H1 (cell line): ENCODE results near the gene POU6F2. TPM values are rescaled to one million over a fixed set of nuclear protein-coding genes. Genes with fewer than 3 reads are reported as not detected.

ENCODE experiments used
- CTCF ChIA-PET: fragments of 300-600 bp; sonication (Branson Sonifier 250); formaldehyde crosslinking; loops from one replicate; lab custom pipeline; 2021; ENCODE audit not compliant: partially characterized antibody; lab: Charles Lee
- POLR2A ChIA-PET: fragments of 300-600 bp; sonication (Branson Sonifier 250); formaldehyde crosslinking; loops from one replicate; lab custom pipeline; 2021; ENCODE audit warnings: inconsistent platforms; ENCODE audit not compliant: partially characterized antibody; lab: Charles Lee
- DNase-seq, 2 experiments: peaks; one replicate each; pipeline versions ENCODE4 v3.0.0 to v3.0.0-alpha.2; 2010 to 2022; ENCODE audit warnings: low spot score in 2 of 2, low read depth in 1 of 2, mixed read lengths in 1 of 2
- FAIRE-seq: peaks from 2 replicates; lab custom pipeline; 2011; peaks lifted over from hg19 to GRCh38; lab: Jason Lieb, UNC
- H2AFZ ChIP-seq: 2 replicates; pipeline ENCODE4 v1.8.1; 2012; ENCODE audit warnings: low read length, inconsistent platforms
- H2AK5ac ChIP-seq: 2 replicates; pipeline ENCODE4 v1.6.1; 2013; ENCODE audit warnings: low read depth, low read length
- H2BK120ac ChIP-seq: replicated peaks from 2 replicates; pipeline ENCODE3; 2013; ENCODE audit warnings: low read depth, low read length, inconsistent platforms
- H2BK12ac ChIP-seq: 2 replicates; pipeline ENCODE4 v1.6.1; 2013; ENCODE audit warnings: low read depth, low read length
- H2BK15ac ChIP-seq: 2 replicates; pipeline ENCODE4 v1.6.1; 2013; ENCODE audit warnings: low read length
- H2BK20ac ChIP-seq: 2 replicates; pipeline ENCODE4 v1.6.1; 2013; ENCODE audit warnings: low read length
- H2BK5ac ChIP-seq: 2 replicates; pipeline ENCODE4 v1.6.1; 2013; ENCODE audit warnings: low read depth, low read length
- H3K14ac ChIP-seq: 2 replicates; pipeline ENCODE4 v1.6.1; 2013; ENCODE audit warnings: inconsistent platforms; ENCODE audit not compliant: insufficient read length
- H3K18ac ChIP-seq: 2 replicates; pipeline ENCODE4 v1.6.1; 2013; ENCODE audit warnings: low read length; ENCODE audit errors: extremely low read depth
- H3K23ac ChIP-seq: 2 replicates; pipeline ENCODE4 v1.6.1; 2013; ENCODE audit warnings: inconsistent platforms; ENCODE audit not compliant: insufficient read length
- H3K23me2 ChIP-seq: 2 replicates; pipeline ENCODE4 v1.6.1; 2013; ENCODE audit warnings: low read depth, low read length
- H3K27ac ChIP-seq: 2 replicates; pipeline ENCODE4 v1.6.1; 2011; ENCODE audit warnings: low read depth, low read length, inconsistent platforms
- H3K27me3 ChIP-seq, 4 experiments: replicated peaks in 1 of 4; 1 replicate in 1 of 4; 2 replicates in 3 of 4; pipeline versions ENCODE4 v1.6.1 to v1.8.1; 2011 to 2013; ENCODE audit warnings: low read length in 3 of 4, mild to moderate bottlenecking in 3 of 4, inconsistent platforms in 2 of 4, mixed read lengths in 2 of 4, moderate library complexity in 1 of 4; ENCODE audit not compliant: control insufficient read depth in 3 of 4, insufficient read depth in 3 of 4; ENCODE audit errors: extremely low read depth in 1 of 4
- H3K36me3 ChIP-seq, 4 experiments: 2 replicates each; pipeline versions ENCODE4 v1.6.1 to v1.8.1; 2011 to 2013; ENCODE audit warnings: mild to moderate bottlenecking in 4 of 4, low read length in 3 of 4, moderate library complexity in 2 of 4, control low read depth in 1 of 4, inconsistent platforms in 1 of 4; ENCODE audit not compliant: insufficient read depth in 4 of 4, control insufficient read depth in 2 of 4
- H3K4ac ChIP-seq: replicated peaks from 2 replicates; pipeline ENCODE3; 2013; ENCODE audit warnings: low read length, low read depth, mixed read lengths, inconsistent platforms; ENCODE audit not compliant: insufficient read length
- H3K4me1 ChIP-seq, 4 experiments: replicated peaks in 1 of 4; 1 replicate in 1 of 4; 2 replicates in 3 of 4; pipeline versions ENCODE4 v1.6.1 to v1.8.1; 2011 to 2013; ENCODE audit warnings: low read length in 3 of 4, inconsistent platforms in 2 of 4, mixed read lengths in 1 of 4; ENCODE audit not compliant: insufficient read depth in 4 of 4, control insufficient read depth in 3 of 4
- H3K4me2 ChIP-seq, 2 experiments: 2 replicates each; pipeline versions ENCODE4 v1.6.1 to v1.8.1; 2011 to 2013; ENCODE audit warnings: low read depth in 2 of 2, low read length in 2 of 2, control low read depth in 1 of 2, inconsistent platforms in 1 of 2, mild to moderate bottlenecking in 1 of 2; ENCODE audit not compliant: insufficient read depth in 1 of 2
- H3K4me3 ChIP-seq, 4 experiments: fragments of 200-600, 300-600 bp in 1 of 4; sonication (generic), shearing (Covaris generic), sonication (Bioruptor Twin) in 1 of 4; 2 replicates each; pipeline versions ENCODE4 v1.5.1 to v1.8.1; 2011 to 2016; ENCODE audit warnings: low read length in 4 of 4, low read depth in 3 of 4, control low read depth in 2 of 4, inconsistent platforms in 2 of 4, mild to moderate bottlenecking in 2 of 4, mixed read lengths in 1 of 4, moderate library complexity in 1 of 4; ENCODE audit not compliant: insufficient read depth in 2 of 4; ENCODE audit errors: extremely low read depth in 1 of 4
- H3K56ac ChIP-seq: replicated peaks from 2 replicates; pipeline ENCODE3; 2013; ENCODE audit warnings: low read depth, mild to moderate bottlenecking, mixed read lengths, low read length, inconsistent platforms; ENCODE audit not compliant: insufficient read length
- H3K79me1 ChIP-seq: 2 replicates; pipeline ENCODE4 v1.6.1; 2013; ENCODE audit warnings: low read depth, low read length, control low read depth
- H3K79me2 ChIP-seq, 2 experiments: 2 replicates each; pipeline versions ENCODE4 v1.6.1 to v1.8.1; 2012 to 2013; ENCODE audit warnings: low read length in 2 of 2, mild to moderate bottlenecking in 2 of 2, inconsistent platforms in 1 of 2; ENCODE audit not compliant: insufficient read depth in 2 of 2, control insufficient read depth in 1 of 2
- H3K9ac ChIP-seq, 4 experiments: replicated peaks in 1 of 4; 1 replicate in 1 of 4; 2 replicates in 3 of 4; pipeline versions ENCODE4 v1.6.1 to v1.8.1; 2011 to 2013; ENCODE audit warnings: low read depth in 3 of 4, low read length in 3 of 4, control low read depth in 2 of 4, mild to moderate bottlenecking in 2 of 4, moderate library complexity in 2 of 4, inconsistent platforms in 1 of 4; ENCODE audit errors: extremely low read depth in 1 of 4
- H3K9me3 ChIP-seq, 2 experiments: 2 replicates each; pipeline versions ENCODE4 v1.6.1 to v1.8.1; 2012 to 2013; ENCODE audit warnings: mild to moderate bottlenecking in 2 of 2, moderate library complexity in 2 of 2, control low read depth in 1 of 2, inconsistent platforms in 1 of 2, low read depth in 1 of 2, low read length in 1 of 2, mixed read lengths in 1 of 2; ENCODE audit not compliant: insufficient read depth in 2 of 2
- H4K20me1 ChIP-seq, 2 experiments: replicated peaks in 1 of 2; 2 replicates each; pipeline versions ENCODE3 to v1.8.1; 2011 to 2013; ENCODE audit warnings: inconsistent platforms in 2 of 2, low read length in 2 of 2, mild to moderate bottlenecking in 1 of 2; ENCODE audit not compliant: insufficient read depth in 2 of 2, control insufficient read depth in 1 of 2
- H4K5ac ChIP-seq: 2 replicates; pipeline ENCODE4 v1.6.1; 2013; ENCODE audit warnings: low read length, low read depth, mixed read lengths, inconsistent platforms; ENCODE audit not compliant: insufficient read length
- H4K8ac ChIP-seq: 2 replicates; pipeline ENCODE4 v1.8.0; 2013; ENCODE audit warnings: mild to moderate bottlenecking, moderate library complexity, low read length, inconsistent platforms; ENCODE audit not compliant: insufficient read depth; ENCODE audit errors: extremely low read depth
- H4K91ac ChIP-seq: replicated peaks from 2 replicates; pipeline ENCODE3; 2013; ENCODE audit warnings: low read length, mixed read lengths, inconsistent platforms; ENCODE audit not compliant: insufficient read length
- E2F6 ChIP-seq: IDR thresholded peaks from 2 replicates; pipeline ENCODE4 v1.6.1; 2012; ENCODE audit warnings: inconsistent platforms
- EGR1 ChIP-seq: IDR thresholded peaks from 2 replicates; pipeline ENCODE4 v1.6.1; 2011; ENCODE audit warnings: low read depth, low read length, borderline replicate concordance
- GABPA ChIP-seq: IDR thresholded peaks from 2 replicates; pipeline ENCODE4 v1.6.1; 2011; ENCODE audit warnings: mild to moderate bottlenecking, low read length, moderate library complexity, borderline replicate concordance; ENCODE audit not compliant: insufficient read depth
- JUN ChIP-seq: IDR thresholded peaks from 2 replicates; pipeline ENCODE4 v1.6.1; 2011; ENCODE audit warnings: low read depth, mild to moderate bottlenecking, improper control_type of control experiment, low read length
- KDM1A ChIP-seq: fragments of 200-600, 300-600 bp; sonication (generic); IDR thresholded peaks from 2 replicates; pipeline ENCODE4 v1.7.1; 2016; ENCODE audit warnings: mild to moderate bottlenecking, low read length, borderline replicate concordance
- KDM4A ChIP-seq: IDR thresholded peaks from one replicate; pipeline ENCODE4 v1.7.1; 2012; ENCODE audit warnings: low read depth, mild to moderate bottlenecking, moderate library complexity, low read length, inconsistent platforms; ENCODE audit not compliant: severe bottlenecking
- MAFK ChIP-seq: IDR thresholded peaks from 2 replicates; pipeline ENCODE4 v1.6.1; 2012; ENCODE audit warnings: low read depth, mild to moderate bottlenecking, improper control_type of control experiment, low read length
- PHF8 ChIP-seq: fragments of 200-600 bp; sonication (generic); conservative IDR thresholded peaks from 2 replicates; pipeline ENCODE4 v1.7.1; 2012; ENCODE audit warnings: low read depth, mild to moderate bottlenecking, inconsistent platforms, low read length, moderate library complexity
- RAD21 ChIP-seq, 2 experiments: IDR thresholded peaks in 1 of 2; conservative IDR thresholded peaks in 1 of 2; 2 replicates each; pipeline ENCODE4 v1.6.1; 2011; ENCODE audit warnings: low read depth in 2 of 2, low read length in 2 of 2, improper control_type of control experiment in 1 of 2, inconsistent platforms in 1 of 2, mild to moderate bottlenecking in 1 of 2, moderate library complexity in 1 of 2
- SIN3A ChIP-seq, 2 experiments: IDR thresholded peaks in 1 of 2; conservative IDR thresholded peaks in 1 of 2; 2 replicates each; pipeline ENCODE4 v1.6.1; 2011 to 2012; ENCODE audit warnings: low read length in 2 of 2, improper control_type of control experiment in 1 of 2, low read depth in 1 of 2, mild to moderate bottlenecking in 1 of 2
- SIX5 ChIP-seq: IDR thresholded peaks from 2 replicates; pipeline ENCODE4 v1.6.1; 2011; ENCODE audit warnings: mild to moderate bottlenecking, low read depth, low read length
- SUZ12 ChIP-seq: fragments of 200-600 bp; sonication (generic); IDR thresholded peaks from 2 replicates; pipeline ENCODE4 v1.6.1; 2012; ENCODE audit warnings: mild to moderate bottlenecking, inconsistent platforms, low read length, moderate library complexity, mixed read lengths
- WGBS, 2 experiments: shearing (Covaris generic) in 1 of 2; methylation state at CpG; one replicate each; pipeline versions ENCODE4 v1.1.6 to v1.1.7; 2013 to 2015; ENCODE audit warnings: low lambda C conversion rate in 2 of 2, mixed read lengths in 2 of 2, inconsistent platforms in 1 of 2, low coverage in 1 of 2, missing lambda C conversion rate in 1 of 2; ENCODE audit not compliant: insufficient replicate concordance in 2 of 2, insufficient coverage in 1 of 2, insufficient read length in 1 of 2; ENCODE audit errors: extremely low coverage in 1 of 2, missing lambda C conversion rate in 1 of 2; 5-methylcytosine and 5-hydroxymethylcytosine counted together
- polyA plus RNA-seq, 7 experiments: library from polyadenylated mRNA; depleted of rRNA in 3 of 7; stranded (reverse) in 5 of 7; unstranded in 2 of 7; fragments of >200 nt in 5 of 7; fragments of 200-250 nt in 2 of 7; gene quantifications; 1 replicate in 5 of 7; 2 replicates in 1 of 7; 4 replicates in 1 of 7; pipeline versions ENCODE4 v1.2.1 to v1.2.3, GENCODE V29; 2011 to 2013; ENCODE audit warnings: missing spikeins in 2 of 7, mixed read lengths in 2 of 7
- total RNA-seq: library from RNA; stranded (reverse); fragmentation: NEBNext Ultra II Directional; extraction: Animal tissue kit (Norgen Biotek cat#: 25700); gene quantifications from 2 replicates; pipeline ENCODE4 v1.2.1, GENCODE V29; 2021

Gene POU6F2
- total and polyA plus RNA-seq, 2 of the 8 experiments (the other 6 are each of a cell fraction or from before 2014, with no cell fraction given), result 1.1 to 2.0 TPM

- no peak overlapping the region for H3K18ac ChIP-seq
- TF ChIP-seq EGR1, result no peak
- no peak for TF ChIP-seq JUN
- TF ChIP-seq KDM4A, result no peak
- no peak for TF ChIP-seq GABPA
- TF ChIP-seq KDM1A, result no peak
- no peak for TF ChIP-seq SIN3A (conservative IDR thresholded peaks at IDR 0.05 in 1 of 2, IDR thresholded peaks at IDR 0.05 in 1 of 2; ENCODE audit: low read depth in 1 of 2, low read length in 2 of 2)
- TF ChIP-seq SUZ12, result no peak
- no peak for TF ChIP-seq PHF8
- no peak for TF ChIP-seq E2F6
- TF ChIP-seq RAD21 (IDR thresholded peaks at IDR 0.05 in 1 of 2, conservative IDR thresholded peaks at IDR 0.05 in 1 of 2; ENCODE audit: low read depth in 2 of 2, low read length in 2 of 2), result no peak
- TF ChIP-seq SIX5, result no peak
- TF ChIP-seq MAFK, result no peak
- no peak overlapping the region for H3K14ac ChIP-seq
- H2BK5ac ChIP-seq, result no peak overlapping the region
- no peaks in the 10 kb centered on the region for H4K20me1 ChIP-seq
- no peak overlapping the region for H2BK12ac ChIP-seq
- no peak overlapping the region for H3K23ac ChIP-seq
- H2BK120ac ChIP-seq, result no peak overlapping the region
- no peak overlapping the region for H2BK15ac ChIP-seq
- H3K4me2 ChIP-seq, result no peak overlapping the region
- no peak overlapping the region for H3K4ac ChIP-seq
- no peak overlapping the region for H3K27ac ChIP-seq
- no peak overlapping the region for H3K56ac ChIP-seq
- peaks cover 0 to 13% (median 0%) of the 10 kb centered on the region in 4 experiments; a peak in 2 of 7 replicates for H3K4me1 ChIP-seq
- no peak overlapping the region for H3K4me3 ChIP-seq
- no peak overlapping the region for H4K91ac ChIP-seq
- POLR2A ChIA-PET, result no interaction called here
- no peak overlapping the region for H2AFZ ChIP-seq
- no peaks in the 10 kb centered on the region for H3K23me2 ChIP-seq
- DNase-seq (no peak), FAIRE-seq (no peak)
- H3K9me3 ChIP-seq, result no peaks in the 10 kb centered on the region
- H3K79me1 ChIP-seq, result no peaks in the 10 kb centered on the region
- no peak overlapping the region for H2BK20ac ChIP-seq
- H3K27me3 ChIP-seq, result no peaks in the 10 kb centered on the region
- H3K79me2 ChIP-seq, result no peaks in the 10 kb centered on the region
- no peak overlapping the region for H2AK5ac ChIP-seq
- no peaks in the 10 kb centered on the region for H3K36me3 ChIP-seq
- CTCF ChIA-PET, result interaction anchor here (0.9 to 2.6 kb wide), 5 partner anchors 12 to 529 kb away, joined by 3 to 9 read pairs (median 6); partner anchors contain the start of gene VPS41
- H4K8ac ChIP-seq, result no peak overlapping the region
- H3K9ac ChIP-seq, result no peak overlapping the region
- WGBS, 2 experiments, result 88% methylated on average over 3 of the region's 3 CpGs; no CpG with 5 or more reads in 1 of the 2 experiments
- no peak overlapping the region for H4K5ac ChIP-seq
These were observed 43.7 kb upstream of the POU6F2 start for GRCh38 chr7:38934051-38934450.
